ENCODE data around the gene RAB22A. TPM values are rescaled to one million over a fixed set of nuclear protein-coding genes. Genes with fewer than 3 reads are reported as not detected.
A peak's percentile ranks its signal among the peaks of the same experiment; 100 is the strongest.

The RAB22A gene
- total and polyA plus RNA-seq, 2 donors from 2014 or later: 7.0 to 20.7 TPM

- intact Hi-C loops (cut with DNase I): no loop called here
Observed at GRCh38 chr20:58384821-58385220, 75.3 kb downstream of the RAB22A start.

GRCh38 chr20:58388028-58388601 lies 78.6 kb downstream of the RAB22A start:
- intact Hi-C loops (cut with DNase I): no loop called here
- FAIRE-seq (no peak), DNase-seq (no peak)
- H3K4me1 ChIP-seq (ENCODE audit: control insufficient read depth in 2 of 3, insufficient read depth in 2 of 3, low read depth in 1 of 3, low read length in 3 of 3): peaks cover 3 to 16% (median 8%) of the 10 kb centered on the region in 3 donors
- peak overlapping the region in 1 of 3 donors; percentile 12 for H3K9ac ChIP-seq (ENCODE audit: low read length in 3 of 3)
- no peak for TF ChIP-seq CTCF (IDR thresholded peaks at IDR 0.05; ENCODE audit: borderline replicate concordance, extremely low read depth, insufficient read depth)
- no peak overlapping the region for H3K27ac ChIP-seq (ENCODE audit: low read depth in 2 of 2, low read length in 2 of 2)
- H3K27me3 ChIP-seq (ENCODE audit: control insufficient read depth, insufficient read depth, low read length): no peaks in the 10 kb centered on the region
- peaks cover 0 to 9% (median 6%) of the 10 kb centered on the region in 3 donors for H3K36me3 ChIP-seq (ENCODE audit: control insufficient read depth in 2 of 3, insufficient read depth in 3 of 3, low read length in 3 of 3)
- H3K9me3 ChIP-seq (ENCODE audit: control insufficient read depth in 2 of 3, insufficient read depth in 1 of 3, low read length in 3 of 3): no peaks in the 10 kb centered on the region
- H3K4me3 ChIP-seq (ENCODE audit: low read length in 3 of 3): peak overlapping the region; percentile 59 to 85 (median 82)

More at GRCh38 chr20:58384821-58385220, 75.3 kb downstream of the RAB22A start:
- Histone ChIP-seq H3K9ac (ENCODE audit: low read length in 3 of 3) (no peak overlapping the region), H3K27ac (ENCODE audit: low read depth in 2 of 2, low read length in 2 of 2) (no peak overlapping the region), H3K4me1 (ENCODE audit: control insufficient read depth in 2 of 3, insufficient read depth in 2 of 3, low read depth in 1 of 3, low read length in 3 of 3) (peaks cover 0 to 2% (median under 1%) of the 10 kb centered on the region in 3 donors), H3K4me3 (ENCODE audit: low read length in 3 of 3) (no peak overlapping the region), H3K36me3 (ENCODE audit: control insufficient read depth in 2 of 3, insufficient read depth in 3 of 3, low read length in 3 of 3) (no peaks in the 10 kb centered on the region), H3K9me3 (ENCODE audit: control insufficient read depth in 2 of 3, insufficient read depth in 1 of 3, low read length in 3 of 3) (peaks cover 0 to 5% (median 0%) of the 10 kb centered on the region in 3 donors), H3K27me3 (ENCODE audit: control insufficient read depth, insufficient read depth, low read length) (no peaks in the 10 kb centered on the region)
- DNase-seq (no peak), FAIRE-seq (no peak)
- TF ChIP-seq CTCF (IDR thresholded peaks at IDR 0.05; ENCODE audit: borderline replicate concordance, extremely low read depth, insufficient read depth): no peak

GRCh38 chr20:58388882-58389323 lies 79.4 kb downstream of the RAB22A start, which contains the start of gene VAPB:
Gene VAPB, plus strand, starts transcription at chr20:58389229. Its CDS starts 231 bp downstream, at chr20:58389460.
- Histone ChIP-seq H3K4me1 (ENCODE audit: control insufficient read depth in 2 of 3, insufficient read depth in 2 of 3, low read depth in 1 of 3, low read length in 3 of 3) (peaks cover 3 to 16% (median 8%) of the 10 kb centered on the region in 3 donors), H3K27ac (ENCODE audit: low read depth in 2 of 2, low read length in 2 of 2) (peak within 1 kb of the TSS; percentile 92 to 94), H3K9me3 (ENCODE audit: control insufficient read depth in 2 of 3, insufficient read depth in 1 of 3, low read length in 3 of 3) (no peaks in the 10 kb centered on the region), H3K4me3 (ENCODE audit: low read length in 3 of 3) (peak within 1 kb of the TSS; percentile 85 to 91 (median 86)), H3K36me3 (ENCODE audit: control insufficient read depth in 2 of 3, insufficient read depth in 3 of 3, low read length in 3 of 3) (peaks cover 0 to 9% (median 6%) of the 10 kb centered on the region in 3 donors), H3K27me3 (ENCODE audit: control insufficient read depth, insufficient read depth, low read length) (no peaks in the 10 kb centered on the region), H3K9ac (ENCODE audit: low read length in 3 of 3) (peak within 1 kb of the TSS; percentile 75 to 91 (median 81))
- no peak for TF ChIP-seq CTCF (IDR thresholded peaks at IDR 0.05; ENCODE audit: borderline replicate concordance, extremely low read depth, insufficient read depth)
- intact Hi-C loops (cut with DNase I): no loop called here
- peak; percentile 96 to 99 (median 97) for DNase-seq
- FAIRE-seq: no peak
